Measurements from ENCODE around the gene TAF4B. TPM values are rescaled to one million over a fixed set of nuclear protein-coding genes. Genes with fewer than 3 reads are reported as not detected.

TAF4B gene
- total and polyA plus RNA-seq, 2 experiments from 2014 or later: 1.4 TPM; not detected in 1

DNA sequence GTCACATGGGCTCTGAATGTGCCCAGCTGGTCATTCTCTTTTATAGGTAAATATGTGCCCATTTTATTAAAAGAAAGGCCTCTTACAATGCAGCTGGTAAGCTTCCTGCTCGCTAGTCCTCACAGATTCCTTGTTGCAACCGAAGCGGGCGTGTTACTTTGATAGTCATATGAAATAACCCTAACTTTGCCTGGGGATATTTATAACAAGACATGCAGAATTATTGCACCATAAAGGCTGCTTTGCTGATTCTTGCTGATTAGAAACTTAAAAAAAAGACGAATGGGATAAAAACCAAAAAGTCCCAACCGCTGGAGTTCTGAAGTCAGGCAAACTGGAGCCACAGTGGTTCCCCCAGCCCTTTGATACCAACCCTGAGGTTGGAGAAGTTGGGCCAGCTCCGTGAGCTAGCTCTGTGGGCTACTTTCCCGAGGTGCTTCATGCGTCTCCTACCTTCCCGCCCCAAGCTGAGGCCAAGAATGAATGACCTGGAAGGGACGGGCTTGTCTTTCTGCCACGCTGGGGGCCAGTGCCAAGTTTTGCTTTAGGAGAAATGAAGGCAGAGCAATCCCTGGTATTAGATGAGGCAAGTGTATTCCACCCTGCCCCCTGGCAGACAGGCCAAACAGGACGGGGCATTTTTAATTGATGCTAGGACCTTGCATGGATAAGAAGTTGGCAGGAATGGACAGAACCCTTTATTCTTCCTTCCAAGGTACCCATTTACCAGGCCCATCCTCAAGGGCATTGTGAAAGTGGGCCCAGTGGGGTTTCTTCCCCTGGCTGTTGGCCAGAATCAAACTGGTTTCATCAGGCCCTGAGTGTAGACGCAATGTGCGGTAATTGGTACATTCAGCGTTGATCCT, 181.7 kb downstream of the TAF4B start:
- TF ChIP-seq EZH2phosphoT487 (IDR thresholded peaks at IDR 0.05; ENCODE audit: low read depth, severe bottlenecking, unreplicated experiment): no peak
- no peak for TF ChIP-seq EZH2 (IDR thresholded peaks at IDR 0.05; ENCODE audit: borderline replicate concordance)
- TF ChIP-seq, protein P1, sequence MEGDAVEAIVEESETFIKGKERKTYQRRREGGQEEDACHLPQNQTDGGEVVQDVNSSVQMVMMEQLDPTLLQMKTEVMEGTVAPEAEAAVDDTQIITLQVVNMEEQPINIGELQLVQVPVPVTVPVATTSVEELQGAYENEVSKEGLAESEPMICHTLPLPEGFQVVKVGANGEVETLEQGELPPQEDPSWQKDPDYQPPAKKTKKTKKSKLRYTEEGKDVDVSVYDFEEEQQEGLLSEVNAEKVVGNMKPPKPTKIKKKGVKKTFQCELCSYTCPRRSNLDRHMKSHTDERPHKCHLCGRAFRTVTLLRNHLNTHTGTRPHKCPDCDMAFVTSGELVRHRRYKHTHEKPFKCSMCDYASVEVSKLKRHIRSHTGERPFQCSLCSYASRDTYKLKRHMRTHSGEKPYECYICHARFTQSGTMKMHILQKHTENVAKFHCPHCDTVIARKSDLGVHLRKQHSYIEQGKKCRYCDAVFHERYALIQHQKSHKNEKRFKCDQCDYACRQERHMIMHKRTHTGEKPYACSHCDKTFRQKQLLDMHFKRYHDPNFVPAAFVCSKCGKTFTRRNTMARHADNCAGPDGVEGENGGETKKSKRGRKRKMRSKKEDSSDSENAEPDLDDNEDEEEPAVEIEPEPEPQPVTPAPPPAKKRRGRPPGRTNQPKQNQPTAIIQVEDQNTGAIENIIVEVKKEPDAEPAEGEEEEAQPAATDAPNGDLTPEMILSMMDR (IDR thresholded peaks at IDR 0.05; ENCODE audit: poor library complexity): no peak
- H3K4me3 ChIP-seq: no peak overlapping the region
- H4K20me1 ChIP-seq (ENCODE audit: insufficient read depth, poor library complexity, severe bottlenecking): no peaks in the 10 kb centered on the region
- H3K79me2 ChIP-seq: no peaks in the 10 kb centered on the region
- no peaks in the 10 kb centered on the region for H3K27me3 ChIP-seq
- no peaks in the 10 kb centered on the region for H3K9me3 ChIP-seq (ENCODE audit: low read depth)
- no peaks in the 10 kb centered on the region for H3K4me1 ChIP-seq (ENCODE audit: insufficient read depth)
- no peaks in the 10 kb centered on the region for H3K36me3 ChIP-seq (replicated peaks; ENCODE audit: insufficient read depth, low read depth)
- no peak overlapping the region for H3K27ac ChIP-seq
- H3K9me2 ChIP-seq (replicated peaks; ENCODE audit: insufficient read depth): no peaks in the 10 kb centered on the region
- 88% methylated on average over 16 of the region's 16 CpGs for WGBS (ENCODE audit: low lambda C conversion rate, missing lambda C conversion rate)
- DNase-seq (ENCODE audit: low spot score): no peak
- no peak overlapping the region for H2AFZ ChIP-seq
- no peak overlapping the region for H3K4me2 ChIP-seq

DNA sequence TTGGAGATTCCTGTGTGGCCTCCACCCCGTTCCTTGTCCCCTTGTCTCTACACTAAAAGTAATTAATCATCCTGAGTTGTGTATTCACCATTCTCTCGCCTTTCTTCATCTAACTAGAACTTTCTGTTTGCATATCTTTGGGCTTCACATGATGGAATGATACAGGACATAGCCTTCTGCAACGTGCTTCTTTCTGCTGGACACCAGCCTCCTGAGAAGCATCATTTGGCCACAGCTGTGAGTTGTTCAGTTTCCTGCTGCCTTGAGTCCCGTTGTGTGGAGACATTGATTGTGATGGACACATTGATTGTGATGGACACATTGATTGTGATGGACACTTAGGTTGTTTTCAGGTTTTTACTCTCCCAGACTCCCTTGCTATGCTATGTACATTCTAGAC, 182.8 kb downstream of the TAF4B start:
- Histone ChIP-seq H3K79me2 (no peaks in the 10 kb centered on the region), H3K9me3 (ENCODE audit: low read depth) (no peaks in the 10 kb centered on the region), H3K4me3 (no peak overlapping the region), H3K36me3 (replicated peaks; ENCODE audit: insufficient read depth, low read depth) (no peaks in the 10 kb centered on the region), H3K27ac (no peak overlapping the region), H3K4me2 (no peak overlapping the region), H4K20me1 (ENCODE audit: insufficient read depth, poor library complexity, severe bottlenecking) (no peaks in the 10 kb centered on the region), H3K27me3 (no peaks in the 10 kb centered on the region), H2AFZ (no peak overlapping the region), H3K9me2 (replicated peaks; ENCODE audit: insufficient read depth) (no peaks in the 10 kb centered on the region), H3K4me1 (ENCODE audit: insufficient read depth) (no peaks in the 10 kb centered on the region)
- WGBS (ENCODE audit: low lambda C conversion rate, missing lambda C conversion rate): 85% methylated on average over 4 of the region's 4 CpGs
- no peak for TF ChIP-seq EZH2 (IDR thresholded peaks at IDR 0.05; ENCODE audit: borderline replicate concordance)
- no peak for DNase-seq (ENCODE audit: low spot score)

DNA sequence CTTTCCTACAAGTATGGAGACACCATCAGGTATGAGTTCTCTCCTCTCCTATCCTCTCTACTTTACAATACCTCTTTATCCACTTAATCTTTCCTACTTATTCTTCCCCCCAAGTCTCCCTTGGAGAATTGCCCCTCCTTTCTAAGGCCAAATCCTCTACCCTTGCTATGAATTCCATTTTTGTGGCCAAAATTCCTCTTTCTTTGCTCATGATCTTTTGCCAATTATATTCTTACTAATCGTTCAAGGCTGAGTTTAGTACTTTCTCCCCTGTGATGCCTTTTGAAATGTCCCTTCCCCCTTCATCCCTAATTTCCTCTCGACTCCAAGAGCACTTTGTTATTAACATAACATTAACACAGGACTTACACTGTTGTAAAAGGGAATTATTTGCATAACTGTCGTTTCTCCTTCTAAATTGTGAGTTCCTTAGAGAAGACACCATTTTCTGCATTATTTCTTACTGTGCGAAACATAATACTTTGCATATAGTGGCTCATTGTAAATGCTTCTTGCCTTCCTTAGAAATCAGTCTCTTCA, 188.7 kb downstream of the TAF4B start:
- H3K4me3 ChIP-seq: no peak overlapping the region
- H2AFZ ChIP-seq: no peak overlapping the region
- DNase-seq (ENCODE audit: low spot score): no peak
- H3K9me2 ChIP-seq (replicated peaks; ENCODE audit: insufficient read depth): no peaks in the 10 kb centered on the region
- no peak overlapping the region for H3K27ac ChIP-seq
- TF ChIP-seq EZH2phosphoT487 (IDR thresholded peaks at IDR 0.05; ENCODE audit: low read depth, severe bottlenecking, unreplicated experiment) (no peak), EZH2 (IDR thresholded peaks at IDR 0.05; ENCODE audit: borderline replicate concordance) (no peak)
- TF ChIP-seq, protein P1 (IDR thresholded peaks at IDR 0.05; ENCODE audit: poor library complexity): no peak
- H3K4me1 ChIP-seq (ENCODE audit: insufficient read depth): peaks cover 1% of the 10 kb centered on the region
- no peak overlapping the region for H3K4me2 ChIP-seq
- H4K20me1 ChIP-seq (ENCODE audit: insufficient read depth, poor library complexity, severe bottlenecking): no peaks in the 10 kb centered on the region
- H3K79me2 ChIP-seq: no peaks in the 10 kb centered on the region
- H3K27me3 ChIP-seq: no peaks in the 10 kb centered on the region
- no peaks in the 10 kb centered on the region for H3K9me3 ChIP-seq (ENCODE audit: low read depth)
- no peaks in the 10 kb centered on the region for H3K36me3 ChIP-seq (replicated peaks; ENCODE audit: insufficient read depth, low read depth)
- WGBS (ENCODE audit: low lambda C conversion rate, missing lambda C conversion rate): 47% methylated on average over 4 of the region's 4 CpGs

DNA sequence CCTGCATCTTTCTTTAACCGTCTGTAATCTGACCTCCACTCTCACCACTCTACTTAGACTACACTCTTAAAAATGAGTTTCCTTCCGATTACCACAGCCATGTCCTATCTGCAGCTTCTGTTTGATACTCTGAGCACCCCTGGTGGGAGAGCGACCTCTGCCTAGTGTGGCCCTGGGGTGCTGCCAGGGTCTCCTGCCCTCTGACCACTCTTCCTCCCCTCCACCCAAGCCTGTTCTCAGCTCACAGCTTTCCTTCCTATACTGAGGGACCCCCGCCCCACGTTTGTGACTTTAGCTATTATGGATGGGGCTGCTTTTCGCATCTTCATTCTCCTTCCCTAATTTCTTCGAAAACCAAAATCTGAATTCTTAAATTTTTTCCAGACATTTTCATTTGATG, 189.4 kb downstream of the TAF4B start:
- Histone ChIP-seq H3K27ac (no peak overlapping the region), H3K9me2 (replicated peaks; ENCODE audit: insufficient read depth) (no peaks in the 10 kb centered on the region), H3K9me3 (ENCODE audit: low read depth) (no peaks in the 10 kb centered on the region), H3K4me2 (no peak overlapping the region), H3K4me3 (no peak overlapping the region), H3K36me3 (replicated peaks; ENCODE audit: insufficient read depth, low read depth) (no peaks in the 10 kb centered on the region), H4K20me1 (ENCODE audit: insufficient read depth, poor library complexity, severe bottlenecking) (no peaks in the 10 kb centered on the region), H3K79me2 (no peaks in the 10 kb centered on the region), H3K4me1 (ENCODE audit: insufficient read depth) (peaks cover 4% of the 10 kb centered on the region), H3K27me3 (no peaks in the 10 kb centered on the region), H2AFZ (no peak overlapping the region)
- no peak for DNase-seq (ENCODE audit: low spot score)
- TF ChIP-seq EZH2phosphoT487 (IDR thresholded peaks at IDR 0.05; ENCODE audit: low read depth, severe bottlenecking, unreplicated experiment) (no peak), EZH2 (IDR thresholded peaks at IDR 0.05; ENCODE audit: borderline replicate concordance) (no peak)
- TF ChIP-seq, protein P1 (IDR thresholded peaks at IDR 0.05; ENCODE audit: poor library complexity): no peak
- WGBS (ENCODE audit: low lambda C conversion rate, missing lambda C conversion rate): 67% methylated on average over 7 of the region's 7 CpGs
